ENCODE data around the gene CT47A7.
"Not testable (repeated sequence)": the region's sequence is repeated elsewhere in the genome, so short reads cannot be mapped to it uniquely, and the experiment has no call there.

The CT47A7 gene

DNA sequence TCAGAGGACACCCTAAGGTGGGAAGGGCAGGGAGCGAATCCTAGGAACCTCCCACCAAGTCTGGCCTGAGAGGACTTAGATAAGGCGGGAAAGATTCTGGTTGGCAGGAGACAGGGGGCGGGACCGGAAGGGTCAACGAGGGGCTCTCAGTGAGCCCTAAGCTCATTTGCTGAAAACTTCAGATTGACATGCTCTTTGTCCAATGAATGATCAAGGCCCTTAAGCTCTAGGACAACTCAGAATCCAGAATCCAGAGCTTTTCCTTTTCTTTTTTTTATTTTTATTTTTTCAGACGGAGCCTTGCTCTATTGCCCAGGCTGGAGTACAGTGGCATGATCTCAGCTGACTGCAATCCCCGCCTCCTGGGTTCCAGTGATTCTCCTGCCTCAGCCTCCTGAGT, at the start of gene CT47A7:
Gene CT47A7, minus strand, starts transcription at position 101 of the 400 bp plus-strand sequence. CDS start 255 bp downstream, outside the sequence.
- not testable (repeated sequence) for DNase-seq

- DNase-seq, result no peak
These were observed 44.2 kb upstream of the CT47A7 start for GRCh38 chrX:121000589-121000988.

DNA sequence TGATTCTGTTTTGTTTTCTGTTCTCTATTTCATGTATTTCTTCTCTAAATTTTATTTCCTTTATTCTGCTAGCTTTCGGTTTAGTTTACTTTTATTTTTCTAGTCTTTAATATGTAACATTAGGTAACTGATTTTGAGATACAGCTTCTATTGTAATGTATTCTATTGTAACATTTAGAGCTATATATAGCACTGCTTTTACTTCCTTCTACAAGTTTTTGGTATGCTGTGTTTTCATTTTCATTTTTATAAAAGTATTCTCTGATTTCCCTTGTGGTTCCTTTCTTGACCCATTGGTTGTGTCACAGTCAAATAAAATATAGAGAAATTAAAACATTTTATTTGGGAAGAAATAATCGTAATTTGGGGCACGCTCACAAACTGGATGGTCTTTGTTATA, 43.0 kb upstream of the CT47A7 start:
- no peak for DNase-seq

DNA sequence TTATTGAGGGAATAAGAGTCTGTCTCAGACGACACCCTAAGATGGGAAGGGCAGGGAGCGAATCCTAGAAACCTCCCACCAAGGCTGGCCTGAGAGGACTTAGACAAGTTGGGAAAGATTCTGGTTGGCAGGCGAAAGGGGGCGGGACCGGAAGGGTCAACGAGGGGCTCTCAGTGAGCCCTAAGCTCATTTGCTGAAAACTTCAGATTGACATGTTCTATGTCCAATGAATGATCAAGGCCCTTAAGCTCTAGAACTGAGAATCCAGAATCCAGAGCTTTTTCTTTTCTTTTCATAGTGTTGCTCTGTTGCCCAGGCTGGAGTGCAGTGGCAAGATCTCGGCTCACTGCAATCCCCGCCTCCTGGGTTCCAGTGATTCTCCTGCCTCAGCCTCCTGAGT, 29.3 kb upstream of the CT47A7 start, which contains the start of gene CT47A1:
Gene CT47A1, minus strand, starts transcription at position 101 of the 400 bp plus-strand sequence. CDS start 231 bp downstream, outside the sequence.
- not testable (repeated sequence) for DNase-seq

Data from NCI-H446 (cell line).